HL-60/S4 treated with retinoic acid at 250 ng/mL for 4 days and 3 days (cell line): ENCODE measurements around the gene GSG1L.

Source experiments
- in situ Hi-C: fragments of 300-500 bp; cut with MboI; formaldehyde crosslinking; loops from 2 replicates; pipeline ENCODE4 v1.7.0; 2022; ENCODE audit warnings: low sequenced_read_pairs

GSG1L gene

GRCh38 chr16:27867122-27868110 is 196.1 kb downstream of the GSG1L start:
- in situ Hi-C loops = no loop called here

- in situ Hi-C loops = no loop called here
These were observed 200.1 kb downstream of the GSG1L start for GRCh38 chr16:27863377-27863776.

- in situ Hi-C loops = no loop called here
These were observed 200.6 kb downstream of the GSG1L start for GRCh38 chr16:27862953-27863352.

- in situ Hi-C loops = no loop called here
These were observed 203.4 kb downstream of the GSG1L start for GRCh38 chr16:27860091-27860490.

- in situ Hi-C loops = no loop called here
These were observed 204.5 kb downstream of the GSG1L start for GRCh38 chr16:27859020-27859419.

- in situ Hi-C loops = no loop called here
These were observed 209.9 kb downstream of the GSG1L start for GRCh38 chr16:27853651-27854050.

GRCh38 chr16:27853101-27853500 is 210.4 kb downstream of the GSG1L start:
- in situ Hi-C loops = no loop called here

- in situ Hi-C loops = no loop called here
These were observed 210.8 kb downstream of the GSG1L start for GRCh38 chr16:27852681-27853080.

GRCh38 chr16:27852116-27852515 is 211.4 kb downstream of the GSG1L start:
- in situ Hi-C loops = no loop called here

GRCh38 chr16:27851586-27851985 is 211.9 kb downstream of the GSG1L start:
- in situ Hi-C loops = no loop called here

- in situ Hi-C loops = no loop called here
These were observed 213.9 kb downstream of the GSG1L start for GRCh38 chr16:27849621-27850020.

- in situ Hi-C loops = no loop called here
These were observed 216.4 kb downstream of the GSG1L start for GRCh38 chr16:27847030-27847550.

- in situ Hi-C loops = no loop called here
These were observed 218.7 kb downstream of the GSG1L start for GRCh38 chr16:27844826-27845225.

- in situ Hi-C loops = no loop called here
These were observed 219.7 kb downstream of the GSG1L start for GRCh38 chr16:27843800-27844199.

GRCh38 chr16:27841911-27842310 is 221.6 kb downstream of the GSG1L start:
- in situ Hi-C loops = no loop called here

GRCh38 chr16:27841061-27841801 is 222.3 kb downstream of the GSG1L start:
- in situ Hi-C loops = no loop called here

GRCh38 chr16:27840311-27841060 is 223.0 kb downstream of the GSG1L start:
- in situ Hi-C loops = no loop called here

- in situ Hi-C loops = no loop called here
These were observed 224.1 kb downstream of the GSG1L start for GRCh38 chr16:27839419-27839818.

GRCh38 chr16:27838536-27839175 is 224.9 kb downstream of the GSG1L start:
- in situ Hi-C loops = no loop called here

GRCh38 chr16:27829975-27830374 is 233.5 kb downstream of the GSG1L start:
- in situ Hi-C loops = no loop called here
